ENCODE data around the gene MYCBP2. TPM values are rescaled to one million over a fixed set of nuclear protein-coding genes. Genes with fewer than 3 reads are reported as not detected.

The MYCBP2 gene
- total RNA-seq, 1 donor from 2014 or later, result 91.6 TPM

- intact Hi-C loops (cut with DNase I), result no loop called here
- H3K4me3 ChIP-seq, result no peak overlapping the region
- no peaks in the 10 kb centered on the region for H3K27me3 ChIP-seq (ENCODE audit: low read depth)
- no peak for TF ChIP-seq CTCF (IDR thresholded peaks at IDR 0.05)
- no peaks in the 10 kb centered on the region for H3K36me3 ChIP-seq
- H3K9me3 ChIP-seq, result no peaks in the 10 kb centered on the region
- H3K27ac ChIP-seq, result no peak overlapping the region
- DNase-seq (no peak), ATAC-seq (no peak)
- H3K4me1 ChIP-seq, result no peaks in the 10 kb centered on the region
Measured at GRCh38 chr13:77372275-77372674, 45.4 kb upstream of the MYCBP2 start.

GRCh38 chr13:77370888-77371287, 44.0 kb upstream of the MYCBP2 start:
- H3K27me3 ChIP-seq (ENCODE audit: low read depth), result no peaks in the 10 kb centered on the region
- no peaks in the 10 kb centered on the region for H3K36me3 ChIP-seq
- intact Hi-C loops (cut with DNase I), result no loop called here
- no peaks in the 10 kb centered on the region for H3K4me1 ChIP-seq
- ATAC-seq, result no peak
- no peaks in the 10 kb centered on the region for H3K9me3 ChIP-seq
- no peak overlapping the region for H3K4me3 ChIP-seq
- no peak for DNase-seq
- H3K27ac ChIP-seq, result no peak overlapping the region
- TF ChIP-seq CTCF (IDR thresholded peaks at IDR 0.05), result no peak

GRCh38 chr13:77362166-77362565, 35.3 kb upstream of the MYCBP2 start:
- no peaks in the 10 kb centered on the region for H3K4me1 ChIP-seq
- no peak for ATAC-seq

GRCh38 chr13:77360032-77360685, 33.3 kb upstream of the MYCBP2 start:
- Histone ChIP-seq H3K4me1 (no peaks in the 10 kb centered on the region), H3K4me3 (no peak overlapping the region), H3K36me3 (no peaks in the 10 kb centered on the region), H3K27ac (no peak overlapping the region), H3K9me3 (no peaks in the 10 kb centered on the region), H3K27me3 (ENCODE audit: low read depth) (no peaks in the 10 kb centered on the region)
- ATAC-seq (no peak), DNase-seq (no peak)
- intact Hi-C loops (cut with DNase I), result no loop called here
- TF ChIP-seq CTCF (IDR thresholded peaks at IDR 0.05), result no peak

More at GRCh38 chr13:77362166-77362565, 35.3 kb upstream of the MYCBP2 start:
- intact Hi-C loops (cut with DNase I), result no loop called here
- Histone ChIP-seq H3K27ac (no peak overlapping the region), H3K9me3 (no peaks in the 10 kb centered on the region), H3K4me3 (no peak overlapping the region), H3K36me3 (no peaks in the 10 kb centered on the region), H3K27me3 (ENCODE audit: low read depth) (no peaks in the 10 kb centered on the region)
- no peak for DNase-seq
- no peak for TF ChIP-seq CTCF (IDR thresholded peaks at IDR 0.05)

GRCh38 chr13:77359171-77359570, 32.3 kb upstream of the MYCBP2 start:
- Histone ChIP-seq H3K4me3 (no peak overlapping the region), H3K27me3 (ENCODE audit: low read depth) (no peaks in the 10 kb centered on the region), H3K36me3 (no peaks in the 10 kb centered on the region), H3K4me1 (no peaks in the 10 kb centered on the region), H3K9me3 (no peaks in the 10 kb centered on the region), H3K27ac (no peak overlapping the region)
- no peak for DNase-seq
- intact Hi-C loops (cut with DNase I), result no loop called here
- ATAC-seq, result no peak
- no peak for TF ChIP-seq CTCF (IDR thresholded peaks at IDR 0.05)
